HG02884 (cell line): ENCODE data around the gene AQP3.
"Not testable (repeated sequence)": the region's sequence is repeated elsewhere in the genome, so short reads cannot be mapped to it uniquely, and the experiment has no call there.

Experiments
- ATAC-seq: cut with Tn5 transposase; IDR thresholded peaks from one replicate; pipeline ENCODE4 v1.9.1; 2021; ENCODE audit warnings: mild to moderate bottlenecking, moderate library complexity; ENCODE audit not compliant: unreplicated experiment

Gene AQP3

GRCh38 chr9:33419708-33420303 is 27.6 kb downstream of the AQP3 start:
- ATAC-seq: no peak

GRCh38 chr9:33418090-33418489 is 29.3 kb downstream of the AQP3 start:
- no peak for ATAC-seq

DNA sequence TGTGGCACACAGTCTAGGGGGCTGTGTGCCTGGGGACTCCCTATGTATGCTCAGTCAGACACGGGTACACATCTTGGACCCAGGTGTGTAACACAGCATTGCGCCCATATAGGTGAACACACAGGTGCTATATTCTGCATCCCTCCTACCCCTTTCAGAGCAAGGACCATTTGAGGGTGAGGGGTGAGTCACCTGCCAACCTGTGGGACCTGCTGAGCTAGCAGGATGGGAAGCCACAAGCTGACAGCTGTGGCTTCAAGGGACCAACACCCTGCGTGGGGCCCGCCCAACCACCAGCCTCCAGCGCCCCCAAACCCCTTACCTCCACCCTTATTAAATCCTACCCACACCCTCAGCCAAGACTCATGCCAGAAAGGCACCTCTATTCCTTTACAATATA is 30.4 kb downstream of the AQP3 start:
- ATAC-seq: no peak

- no peak for ATAC-seq
Observed at GRCh38 chr9:33415501-33416038, 31.8 kb downstream of the AQP3 start.

GRCh38 chr9:33414889-33415500 is 32.4 kb downstream of the AQP3 start:
- no peak for ATAC-seq

DNA sequence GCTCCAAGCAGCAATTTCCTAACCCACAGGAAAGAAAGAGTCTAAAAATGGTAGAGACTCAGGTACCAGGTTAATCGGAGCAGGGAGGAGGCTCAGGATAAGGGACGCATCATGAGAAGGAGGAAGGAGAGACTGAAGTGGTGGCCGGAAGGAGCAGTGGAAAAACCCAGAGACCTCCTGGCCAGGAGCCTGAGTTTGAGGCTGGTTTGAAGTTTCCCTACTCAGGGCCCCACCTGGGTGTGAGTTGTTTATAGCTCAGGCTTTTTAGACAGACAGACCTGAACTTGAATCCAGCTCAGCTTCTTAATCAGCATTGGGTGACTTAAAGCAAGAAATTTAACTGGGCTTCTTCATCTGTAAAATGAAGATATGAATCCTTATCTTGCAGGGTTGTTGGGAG is 33.1 kb downstream of the AQP3 start:
- ATAC-seq: no peak

GRCh38 chr9:33408087-33408486 is 39.3 kb downstream of the AQP3 start:
- ATAC-seq: no peak

GRCh38 chr9:33407061-33407460 is 40.3 kb downstream of the AQP3 start:
- no peak for ATAC-seq

- ATAC-seq: no peak
Observed at GRCh38 chr9:33404788-33405362, 42.5 kb downstream of the AQP3 start.

DNA sequence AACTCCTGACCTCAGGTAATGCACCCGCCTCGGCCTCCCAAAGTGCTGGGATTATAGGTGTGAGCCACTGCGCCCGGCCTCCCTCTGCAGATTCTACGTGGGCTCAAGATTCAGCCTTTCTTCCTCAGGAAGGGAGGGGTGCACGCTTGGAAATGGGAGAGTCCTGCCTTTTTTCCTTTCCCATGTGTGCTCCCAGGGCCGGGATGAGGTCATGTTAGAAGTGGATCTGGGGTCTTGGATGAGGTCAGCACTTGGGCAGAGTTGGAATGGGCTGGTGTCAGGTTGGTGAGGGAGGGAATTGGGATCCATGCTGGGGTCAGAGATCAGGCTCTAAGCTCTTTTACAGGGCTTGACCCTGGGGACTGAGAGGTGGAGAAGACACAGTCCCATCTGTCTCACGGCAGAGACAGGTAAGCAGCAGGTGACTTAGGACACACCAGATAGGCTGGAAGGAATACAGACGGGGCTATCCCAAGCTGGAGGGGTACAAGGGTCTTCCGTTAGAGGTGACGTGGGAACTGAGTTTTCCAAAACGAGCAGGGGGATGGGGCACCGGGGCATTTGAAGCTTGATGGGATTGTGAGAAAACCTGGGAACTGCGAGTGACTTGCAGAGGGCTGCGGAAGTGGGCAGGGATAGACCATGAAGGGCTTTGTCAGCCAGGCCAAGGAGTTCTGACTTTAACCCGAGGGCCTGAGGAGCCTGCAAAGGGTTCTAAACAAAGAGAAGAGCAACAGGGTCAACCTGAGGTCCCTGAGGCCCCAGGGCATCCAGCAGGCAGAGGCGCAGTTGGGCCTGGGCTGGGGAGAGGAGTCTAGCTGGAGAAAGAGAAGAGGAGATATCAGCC is 43.2 kb downstream of the AQP3 start:
- no peak for ATAC-seq

DNA sequence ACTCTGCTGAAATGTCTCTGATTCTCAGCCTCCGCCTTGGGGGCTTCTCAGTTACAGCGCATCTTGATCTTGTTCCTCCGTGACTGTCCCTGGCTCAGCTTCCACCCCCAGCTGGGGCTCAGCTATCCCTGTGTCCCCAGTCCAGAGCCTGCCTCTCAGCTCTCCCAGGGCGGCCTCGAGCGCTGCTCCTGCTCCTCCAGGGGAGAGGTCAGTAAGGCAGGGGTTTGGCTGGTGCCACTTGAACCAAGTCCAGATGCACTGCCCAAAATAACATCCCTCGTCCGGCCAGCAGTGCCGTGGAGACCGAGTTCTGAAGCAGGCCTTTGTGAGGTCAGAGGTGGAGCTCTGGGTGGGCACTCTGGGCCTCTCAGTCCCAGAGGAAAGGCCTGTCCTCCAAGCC is 45.0 kb downstream of the AQP3 start, which contains the start of gene AQP7:
Gene AQP7 (minus strand): TSS at position 198 of the 400 bp plus-strand sequence. CDS start 1,306 bp downstream, outside the sequence.
- not testable (repeated sequence) for ATAC-seq

GRCh38 chr9:33401809-33402208 is 45.6 kb downstream of the AQP3 start:
- not testable (repeated sequence) for ATAC-seq

GRCh38 chr9:33399047-33399446 is 48.3 kb downstream of the AQP3 start:
- ATAC-seq: not testable (repeated sequence)

DNA sequence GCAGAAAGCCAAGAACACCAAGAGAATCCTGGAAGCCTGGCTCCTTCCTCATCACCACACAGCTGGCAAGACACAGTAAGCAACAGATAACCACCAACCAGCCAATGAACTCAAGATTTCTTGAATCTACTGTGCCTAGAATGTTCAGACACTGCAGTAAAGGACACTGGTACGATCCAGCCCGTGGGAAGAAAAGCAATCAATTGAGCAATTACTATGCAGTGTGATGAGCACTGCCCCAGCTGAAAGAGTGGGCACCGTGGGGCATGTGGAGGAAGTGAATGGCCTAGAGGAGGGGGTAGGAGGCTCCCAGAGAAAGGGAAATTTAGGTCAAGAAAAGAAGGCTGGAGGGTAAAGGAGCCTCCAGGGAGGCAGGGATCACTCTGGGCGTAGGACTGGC is 49.6 kb downstream of the AQP3 start:
- ATAC-seq: not testable (repeated sequence)

- ATAC-seq: not testable (repeated sequence)
Observed at GRCh38 chr9:33395159-33395879, 52.1 kb downstream of the AQP3 start.

- ATAC-seq: not testable (repeated sequence)
Observed at GRCh38 chr9:33393986-33394385, 53.4 kb downstream of the AQP3 start.

- no peak for ATAC-seq
Observed at GRCh38 chr9:33393581-33393980, 53.8 kb downstream of the AQP3 start.

DNA sequence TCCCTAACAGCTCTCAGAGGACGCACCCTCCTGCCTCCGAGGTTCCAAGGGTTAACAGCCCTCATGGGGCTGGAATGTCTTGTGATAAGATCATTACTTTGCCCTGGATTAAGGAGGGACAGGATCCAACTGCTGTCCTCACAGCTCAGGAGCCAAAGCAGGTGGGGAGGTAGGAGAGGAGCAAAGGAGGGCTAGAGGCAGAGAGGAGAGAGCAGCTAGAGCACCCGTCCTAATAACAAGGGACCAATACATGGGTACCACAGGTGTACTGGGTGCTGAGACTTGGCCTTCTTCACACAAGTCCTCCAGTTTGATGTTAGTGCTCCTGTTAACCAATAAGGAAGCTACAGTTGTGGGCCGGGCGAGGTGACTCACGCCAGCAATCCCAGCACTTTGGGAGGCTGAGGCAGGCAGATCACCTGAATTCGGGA is 54.8 kb downstream of the AQP3 start:
- ATAC-seq: not testable (repeated sequence)
